ENCODE measurements around the gene TMTC1. TPM values are rescaled to one million over a fixed set of nuclear protein-coding genes. Genes with fewer than 3 reads are reported as not detected.
A peak's percentile ranks its signal among the peaks of the same experiment; 100 is the strongest.

Gene TMTC1
- total RNA-seq, 1 donor from 2014 or later, result 24.8 TPM

DNA sequence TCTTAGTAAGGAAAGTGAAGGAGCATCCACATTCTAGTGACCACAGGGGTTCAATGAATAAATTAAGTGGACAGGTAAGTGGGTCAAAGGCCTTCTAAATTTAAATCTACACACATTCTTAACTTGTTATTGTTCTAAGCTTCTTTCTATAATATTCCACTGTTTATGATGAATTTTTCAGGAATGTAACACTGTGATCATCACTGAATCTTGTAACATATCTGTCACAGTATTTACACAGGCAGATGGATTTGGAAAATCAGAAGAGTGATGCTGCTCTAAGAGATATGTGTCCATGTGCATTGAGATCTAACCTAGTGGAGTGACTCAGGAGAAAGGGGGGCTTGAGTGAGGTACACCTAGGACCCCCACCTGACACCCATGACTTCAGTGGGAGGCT lies 170.8 kb downstream of the TMTC1 start:
- TF ChIP-seq, protein P1, sequence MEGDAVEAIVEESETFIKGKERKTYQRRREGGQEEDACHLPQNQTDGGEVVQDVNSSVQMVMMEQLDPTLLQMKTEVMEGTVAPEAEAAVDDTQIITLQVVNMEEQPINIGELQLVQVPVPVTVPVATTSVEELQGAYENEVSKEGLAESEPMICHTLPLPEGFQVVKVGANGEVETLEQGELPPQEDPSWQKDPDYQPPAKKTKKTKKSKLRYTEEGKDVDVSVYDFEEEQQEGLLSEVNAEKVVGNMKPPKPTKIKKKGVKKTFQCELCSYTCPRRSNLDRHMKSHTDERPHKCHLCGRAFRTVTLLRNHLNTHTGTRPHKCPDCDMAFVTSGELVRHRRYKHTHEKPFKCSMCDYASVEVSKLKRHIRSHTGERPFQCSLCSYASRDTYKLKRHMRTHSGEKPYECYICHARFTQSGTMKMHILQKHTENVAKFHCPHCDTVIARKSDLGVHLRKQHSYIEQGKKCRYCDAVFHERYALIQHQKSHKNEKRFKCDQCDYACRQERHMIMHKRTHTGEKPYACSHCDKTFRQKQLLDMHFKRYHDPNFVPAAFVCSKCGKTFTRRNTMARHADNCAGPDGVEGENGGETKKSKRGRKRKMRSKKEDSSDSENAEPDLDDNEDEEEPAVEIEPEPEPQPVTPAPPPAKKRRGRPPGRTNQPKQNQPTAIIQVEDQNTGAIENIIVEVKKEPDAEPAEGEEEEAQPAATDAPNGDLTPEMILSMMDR (IDR thresholded peaks at IDR 0.05), result no peak
- ATAC-seq, result no peak
- DNase-seq, result no peak
- H3K4me1 ChIP-seq, result no peaks in the 10 kb centered on the region
- H3K27me3 ChIP-seq (ENCODE audit: low read depth), result no peaks in the 10 kb centered on the region
- no peaks in the 10 kb centered on the region for H3K36me3 ChIP-seq
- no peaks in the 10 kb centered on the region for H3K9me3 ChIP-seq
- intact Hi-C loops (cut with DNase I), result no loop called here
- H3K27ac ChIP-seq, result no peak overlapping the region
- no peak overlapping the region for H3K4me3 ChIP-seq

DNA sequence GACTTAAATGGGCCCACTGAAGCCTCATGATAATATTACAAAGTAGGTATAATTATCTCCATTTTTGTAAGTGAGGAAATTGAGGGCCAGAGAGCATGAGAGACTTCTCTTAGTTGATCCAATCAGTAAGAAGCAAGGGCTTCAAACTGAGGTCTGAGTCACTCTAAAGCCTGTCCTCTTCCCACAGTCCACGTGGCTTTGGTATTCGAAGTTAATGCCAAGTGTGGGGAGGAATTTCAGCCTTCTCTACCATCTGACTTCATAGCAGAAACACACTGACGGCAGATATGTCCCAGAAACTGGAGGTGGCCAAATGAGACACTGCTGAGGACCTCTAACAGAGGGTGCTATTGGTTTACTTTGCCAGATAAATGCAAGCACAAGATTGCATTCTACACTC lies 171.8 kb downstream of the TMTC1 start:
- Histone ChIP-seq H3K27me3 (ENCODE audit: low read depth) (no peaks in the 10 kb centered on the region), H3K4me1 (no peaks in the 10 kb centered on the region), H3K4me3 (no peak overlapping the region), H3K36me3 (no peaks in the 10 kb centered on the region), H3K27ac (no peak overlapping the region), H3K9me3 (no peaks in the 10 kb centered on the region)
- DNase-seq (no peak), ATAC-seq (no peak)
- TF ChIP-seq, protein P1 (IDR thresholded peaks at IDR 0.05), result no peak
- intact Hi-C loops (cut with DNase I), result no loop called here

DNA sequence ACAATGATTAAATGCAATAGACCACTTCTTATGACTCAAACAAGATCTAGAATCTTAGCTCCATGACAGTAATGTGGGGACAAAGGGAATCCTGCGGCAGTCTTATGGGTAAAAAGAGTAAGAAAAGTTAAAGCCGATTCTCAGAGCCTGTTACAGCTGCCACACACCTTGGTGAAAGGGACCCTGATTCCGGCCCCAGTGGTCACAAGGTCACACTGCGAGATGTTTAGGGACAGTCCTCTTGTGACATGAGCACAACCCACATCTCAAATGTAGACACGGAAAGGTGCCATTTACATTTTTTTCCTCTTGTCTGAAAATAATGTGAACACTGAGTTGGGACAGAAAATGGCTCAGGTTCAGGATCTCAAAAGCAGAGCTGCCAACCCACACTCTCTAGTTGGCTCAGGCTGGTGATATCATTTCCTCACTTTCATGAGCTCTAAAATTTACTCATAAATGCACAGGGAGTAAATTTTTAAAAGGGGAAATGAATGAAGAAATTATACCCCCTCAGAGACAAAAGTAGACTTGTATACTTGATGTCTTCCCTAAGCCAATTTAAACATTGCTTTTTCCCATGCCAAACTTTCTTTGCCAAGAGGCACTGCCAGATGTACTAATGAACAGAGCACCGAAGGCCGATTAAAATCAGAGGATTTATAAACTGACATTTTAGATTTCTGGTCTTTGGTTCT lies 173.1 kb downstream of the TMTC1 start:
- no peaks in the 10 kb centered on the region for H3K36me3 ChIP-seq
- intact Hi-C loops (cut with DNase I), result no loop called here
- H3K4me3 ChIP-seq, result no peak overlapping the region
- DNase-seq (no peak), ATAC-seq (no peak)
- no peaks in the 10 kb centered on the region for H3K4me1 ChIP-seq
- H3K9me3 ChIP-seq, result no peaks in the 10 kb centered on the region
- TF ChIP-seq, protein P1 (IDR thresholded peaks at IDR 0.05), result no peak
- no peaks in the 10 kb centered on the region for H3K27me3 ChIP-seq (ENCODE audit: low read depth)
- H3K27ac ChIP-seq, result no peak overlapping the region

DNA sequence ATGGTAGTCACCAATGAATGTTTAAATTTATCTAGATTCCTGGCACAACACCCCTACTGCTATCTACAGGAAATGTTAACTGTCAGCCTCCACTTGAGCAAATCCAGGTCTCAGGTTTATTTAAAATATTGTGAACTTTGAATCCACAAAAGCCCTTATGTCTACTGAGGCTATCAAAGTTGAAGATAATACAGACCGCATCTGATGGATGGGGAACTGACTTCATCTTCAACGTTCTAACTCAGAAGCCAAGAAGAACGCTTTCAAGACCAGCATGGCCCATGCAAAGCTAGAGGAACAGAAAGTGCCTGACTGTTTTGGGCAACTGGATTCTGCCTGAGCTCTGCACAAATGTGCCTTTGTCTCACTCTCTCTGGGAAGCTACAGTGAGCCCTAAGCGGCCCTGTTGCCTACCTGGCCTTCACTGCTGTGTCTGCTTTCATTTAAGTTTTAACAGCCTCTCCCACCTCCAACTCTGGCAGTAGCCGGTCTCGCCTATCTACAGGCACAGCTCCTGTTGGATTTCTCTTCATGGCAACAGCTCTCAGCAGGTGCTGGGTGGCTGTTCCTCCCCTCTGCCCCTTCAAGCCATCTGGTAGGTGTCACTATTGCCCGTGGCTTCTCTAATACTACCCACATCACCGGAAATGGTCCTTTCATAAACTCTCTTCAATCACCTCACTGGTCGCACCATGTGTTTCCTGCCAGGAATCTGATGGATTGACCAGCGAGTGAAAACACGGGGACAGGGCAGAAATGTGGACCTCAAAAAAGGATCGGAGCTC lies 174.1 kb downstream of the TMTC1 start:
- Histone ChIP-seq H3K27me3 (ENCODE audit: low read depth) (no peaks in the 10 kb centered on the region), H3K27ac (no peak overlapping the region), H3K4me1 (no peaks in the 10 kb centered on the region), H3K36me3 (no peaks in the 10 kb centered on the region), H3K4me3 (no peak overlapping the region), H3K9me3 (no peaks in the 10 kb centered on the region)
- TF ChIP-seq, protein P1 (IDR thresholded peaks at IDR 0.05), result no peak
- DNase-seq, result no peak
- ATAC-seq, result peak in 1 of 2 donors; percentile 13
- intact Hi-C loops (cut with DNase I), result no loop called here

DNA sequence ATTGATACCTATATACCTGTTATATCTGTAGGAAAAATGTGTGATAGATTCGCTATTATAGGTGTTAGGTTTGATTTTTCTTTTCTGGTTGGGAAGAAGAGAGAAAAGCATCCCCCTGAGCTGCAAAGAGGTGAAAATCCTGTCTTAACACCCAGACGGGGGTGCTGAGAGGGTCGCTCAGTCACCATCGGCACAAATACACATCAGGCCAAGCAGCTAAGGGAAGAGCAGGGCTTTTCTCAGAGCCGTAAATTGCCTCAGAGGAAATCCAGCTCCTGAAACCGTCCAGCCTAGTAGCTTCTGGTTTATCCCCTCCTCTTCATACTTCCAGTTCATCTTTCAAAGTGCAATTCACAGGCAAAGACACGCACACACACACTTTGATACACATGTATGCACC lies 175.2 kb downstream of the TMTC1 start:
- TF ChIP-seq, protein P1 (IDR thresholded peaks at IDR 0.05), result no peak
- intact Hi-C loops (cut with DNase I), result no loop called here
- Histone ChIP-seq H3K9me3 (no peaks in the 10 kb centered on the region), H3K27ac (no peak overlapping the region), H3K27me3 (ENCODE audit: low read depth) (no peaks in the 10 kb centered on the region), H3K4me1 (no peaks in the 10 kb centered on the region), H3K4me3 (no peak overlapping the region), H3K36me3 (no peaks in the 10 kb centered on the region)
- ATAC-seq, result no peak
- no peak for DNase-seq

All from lower lobe of right lung (tissue), 2 donors.